Measurements from ENCODE around the gene PRICKLE2.

DNA sequence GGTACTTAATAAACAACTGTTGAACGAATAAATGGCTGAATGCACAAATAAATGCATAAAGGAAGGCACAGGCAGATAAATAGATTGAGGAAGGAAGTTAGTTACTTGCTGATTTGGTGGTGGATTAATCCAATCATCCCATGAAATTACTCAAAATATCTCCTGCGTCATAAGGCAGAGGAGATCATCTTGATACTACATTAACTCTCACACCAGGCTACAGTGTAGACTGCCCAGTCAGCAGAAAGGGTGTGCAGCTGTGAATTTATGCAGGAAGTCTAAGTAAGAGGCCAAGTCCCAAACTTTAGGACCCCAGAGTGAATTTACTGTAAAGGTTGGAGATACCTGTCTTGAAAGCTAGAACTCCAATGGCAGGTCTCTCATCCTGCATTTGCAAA lies 38.6 kb downstream of the PRICKLE2 start:
- TF ChIP-seq, protein P1, sequence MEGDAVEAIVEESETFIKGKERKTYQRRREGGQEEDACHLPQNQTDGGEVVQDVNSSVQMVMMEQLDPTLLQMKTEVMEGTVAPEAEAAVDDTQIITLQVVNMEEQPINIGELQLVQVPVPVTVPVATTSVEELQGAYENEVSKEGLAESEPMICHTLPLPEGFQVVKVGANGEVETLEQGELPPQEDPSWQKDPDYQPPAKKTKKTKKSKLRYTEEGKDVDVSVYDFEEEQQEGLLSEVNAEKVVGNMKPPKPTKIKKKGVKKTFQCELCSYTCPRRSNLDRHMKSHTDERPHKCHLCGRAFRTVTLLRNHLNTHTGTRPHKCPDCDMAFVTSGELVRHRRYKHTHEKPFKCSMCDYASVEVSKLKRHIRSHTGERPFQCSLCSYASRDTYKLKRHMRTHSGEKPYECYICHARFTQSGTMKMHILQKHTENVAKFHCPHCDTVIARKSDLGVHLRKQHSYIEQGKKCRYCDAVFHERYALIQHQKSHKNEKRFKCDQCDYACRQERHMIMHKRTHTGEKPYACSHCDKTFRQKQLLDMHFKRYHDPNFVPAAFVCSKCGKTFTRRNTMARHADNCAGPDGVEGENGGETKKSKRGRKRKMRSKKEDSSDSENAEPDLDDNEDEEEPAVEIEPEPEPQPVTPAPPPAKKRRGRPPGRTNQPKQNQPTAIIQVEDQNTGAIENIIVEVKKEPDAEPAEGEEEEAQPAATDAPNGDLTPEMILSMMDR (IDR thresholded peaks at IDR 0.05; ENCODE audit: extremely low read depth in 1 of 2, insufficient read depth in 1 of 2, low read depth in 1 of 2, low read length in 2 of 2), result no peak
- TF ChIP-seq JUN (IDR thresholded peaks at IDR 0.05; ENCODE audit: borderline replicate concordance, insufficient read depth, insufficient read length, low read depth) (no peak), POLR2A (IDR thresholded peaks at IDR 0.05; ENCODE audit: low read depth, low read length) (no peak), POLR2AphosphoS5 (IDR thresholded peaks at IDR 0.05; ENCODE audit: insufficient read depth, low read depth, low read length) (no peak), EZH2 (IDR thresholded peaks at IDR 0.05; ENCODE audit: borderline replicate concordance, low read depth, low read length, severe bottlenecking) (no peak), FOS (IDR thresholded peaks at IDR 0.05; ENCODE audit: borderline replicate concordance, insufficient read depth, low read length) (no peak), MYC (IDR thresholded peaks at IDR 0.05; ENCODE audit: low read depth, low read length) (no peak)
